ENCODE data around the gene EIF4G3. TPM values are rescaled to one million over a fixed set of nuclear protein-coding genes. Genes with fewer than 3 reads are reported as not detected.

The EIF4G3 gene
- total RNA-seq, 1 experiment from 2014 or later = 39.9 TPM

DNA sequence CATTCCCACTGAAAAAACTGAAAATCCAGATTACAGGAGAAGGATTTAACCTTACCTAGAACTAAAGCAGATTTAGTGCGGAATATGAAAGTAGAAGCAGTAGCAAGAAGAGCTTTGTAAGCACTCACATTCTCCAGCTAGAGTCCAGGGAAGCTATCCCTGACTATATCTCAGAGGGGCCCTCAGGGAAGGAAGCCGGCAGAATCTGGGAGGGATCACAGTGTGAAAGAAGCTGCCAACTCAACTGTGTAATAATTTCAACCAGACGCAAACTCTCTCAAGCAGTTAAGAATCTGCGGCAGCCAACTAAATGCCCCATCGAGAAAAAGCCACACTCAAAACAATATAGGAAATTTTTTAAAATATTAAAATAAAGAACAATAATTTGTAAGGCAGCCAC lies 163.8 kb downstream of the EIF4G3 start:
- Mint-ChIP-seq H3K27ac (ENCODE audit: unreplicated experiment) (no peak overlapping the region), H3K4me3 (ENCODE audit: low read depth, unreplicated experiment) (no peak overlapping the region), H3K27me3 (ENCODE audit: unreplicated experiment) (no peaks in the 10 kb centered on the region), H3K4me1 (ENCODE audit: low read depth, unreplicated experiment) (no peaks in the 10 kb centered on the region), H3K9me3 (ENCODE audit: low read depth, unreplicated experiment) (no peaks in the 10 kb centered on the region), H3K36me3 (ENCODE audit: insufficient read depth, unreplicated experiment) (peaks cover 5% of the 10 kb centered on the region)
- CTCF ChIA-PET = no interaction called here
- TF ChIP-seq, protein P1, sequence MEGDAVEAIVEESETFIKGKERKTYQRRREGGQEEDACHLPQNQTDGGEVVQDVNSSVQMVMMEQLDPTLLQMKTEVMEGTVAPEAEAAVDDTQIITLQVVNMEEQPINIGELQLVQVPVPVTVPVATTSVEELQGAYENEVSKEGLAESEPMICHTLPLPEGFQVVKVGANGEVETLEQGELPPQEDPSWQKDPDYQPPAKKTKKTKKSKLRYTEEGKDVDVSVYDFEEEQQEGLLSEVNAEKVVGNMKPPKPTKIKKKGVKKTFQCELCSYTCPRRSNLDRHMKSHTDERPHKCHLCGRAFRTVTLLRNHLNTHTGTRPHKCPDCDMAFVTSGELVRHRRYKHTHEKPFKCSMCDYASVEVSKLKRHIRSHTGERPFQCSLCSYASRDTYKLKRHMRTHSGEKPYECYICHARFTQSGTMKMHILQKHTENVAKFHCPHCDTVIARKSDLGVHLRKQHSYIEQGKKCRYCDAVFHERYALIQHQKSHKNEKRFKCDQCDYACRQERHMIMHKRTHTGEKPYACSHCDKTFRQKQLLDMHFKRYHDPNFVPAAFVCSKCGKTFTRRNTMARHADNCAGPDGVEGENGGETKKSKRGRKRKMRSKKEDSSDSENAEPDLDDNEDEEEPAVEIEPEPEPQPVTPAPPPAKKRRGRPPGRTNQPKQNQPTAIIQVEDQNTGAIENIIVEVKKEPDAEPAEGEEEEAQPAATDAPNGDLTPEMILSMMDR (IDR thresholded peaks at IDR 0.05; ENCODE audit: unreplicated experiment) = no peak
- intact Hi-C loops (cut with micrococcal nuclease; ENCODE audit: unreplicated experiment) = no loop called here
- no peak for DNase-seq
- no TSS peak for BruUV-seq (replicated peaks)

DNA sequence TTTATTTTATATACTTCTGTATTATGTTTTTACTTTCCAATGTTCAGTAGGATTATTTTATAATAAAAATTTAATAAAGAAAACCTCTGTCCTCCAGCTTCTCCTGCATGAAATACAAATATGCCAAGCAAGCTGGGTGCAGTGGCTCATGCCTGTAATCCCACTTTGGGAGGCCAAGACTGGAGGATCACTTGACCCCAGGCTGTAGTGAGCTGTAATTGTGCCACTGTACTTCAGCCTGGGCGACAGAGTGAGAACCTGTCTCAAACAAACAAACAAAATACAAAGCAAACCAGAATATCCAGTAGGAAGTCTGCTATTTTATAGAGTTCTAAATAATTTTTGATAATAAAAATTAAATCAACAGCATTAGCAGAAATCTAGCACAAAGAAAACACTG lies 168.8 kb downstream of the EIF4G3 start:
- no peaks in the 10 kb centered on the region for H3K4me1 Mint-ChIP-seq (ENCODE audit: low read depth, unreplicated experiment)
- H3K9me3 Mint-ChIP-seq (ENCODE audit: low read depth, unreplicated experiment) = no peaks in the 10 kb centered on the region
- intact Hi-C loops (cut with micrococcal nuclease; ENCODE audit: unreplicated experiment) = no loop called here
- no TSS peak for BruUV-seq (replicated peaks)
- CTCF ChIA-PET = interaction anchor here (1.1 kb wide), 1 partner anchor 13 kb away, joined by 3 read pairs; no protein-coding TSS in a partner anchor
- TF ChIP-seq, protein P1 (IDR thresholded peaks at IDR 0.05; ENCODE audit: unreplicated experiment) = no peak
- H3K4me3 Mint-ChIP-seq (ENCODE audit: low read depth, unreplicated experiment) = no peak overlapping the region
- no peak for DNase-seq
- no peaks in the 10 kb centered on the region for H3K27me3 Mint-ChIP-seq (ENCODE audit: unreplicated experiment)
- no peak overlapping the region for H3K27ac Mint-ChIP-seq (ENCODE audit: unreplicated experiment)
- no peaks in the 10 kb centered on the region for H3K36me3 Mint-ChIP-seq (ENCODE audit: insufficient read depth, unreplicated experiment)

DNA sequence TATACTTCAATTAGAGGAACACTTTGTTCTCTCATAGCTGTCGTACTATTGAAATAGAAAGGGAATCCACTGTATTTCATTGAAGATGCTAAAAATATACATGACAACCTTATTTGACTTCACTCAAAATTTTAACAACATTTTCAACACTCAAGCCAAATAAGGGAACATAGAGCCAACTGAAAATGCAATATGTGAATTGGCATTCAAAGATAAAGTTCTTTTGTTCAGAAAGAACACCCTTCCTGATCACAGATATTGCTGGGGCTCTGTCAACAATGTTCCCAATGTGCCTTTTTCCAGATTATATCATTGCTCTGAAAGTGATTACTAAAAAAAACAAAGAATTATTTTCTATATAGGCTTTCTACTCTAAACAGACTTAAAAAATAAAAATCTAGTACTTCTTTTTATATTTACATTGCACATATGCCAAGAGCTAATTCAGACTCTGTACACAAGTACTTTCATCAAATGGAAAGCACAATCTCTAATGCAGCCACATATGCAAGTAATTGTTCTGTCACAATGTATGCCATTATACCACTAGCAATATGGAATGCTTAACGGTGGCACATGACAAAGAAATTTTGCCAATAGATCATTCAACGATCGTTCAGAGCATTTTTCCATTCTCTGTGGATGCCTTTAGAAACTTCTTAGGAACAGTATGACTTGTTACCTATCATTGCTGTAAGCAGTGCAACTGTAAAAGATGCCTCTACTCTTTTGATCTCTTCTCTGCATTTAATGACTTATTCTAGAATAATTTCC lies 171.0 kb downstream of the EIF4G3 start:
- Mint-ChIP-seq H3K36me3 (ENCODE audit: insufficient read depth, unreplicated experiment) (no peaks in the 10 kb centered on the region), H3K9me3 (ENCODE audit: low read depth, unreplicated experiment) (no peaks in the 10 kb centered on the region), H3K27ac (ENCODE audit: unreplicated experiment) (no peak overlapping the region), H3K4me1 (ENCODE audit: low read depth, unreplicated experiment) (no peaks in the 10 kb centered on the region), H3K4me3 (ENCODE audit: low read depth, unreplicated experiment) (no peak overlapping the region), H3K27me3 (ENCODE audit: unreplicated experiment) (no peaks in the 10 kb centered on the region)
- intact Hi-C loops (cut with micrococcal nuclease; ENCODE audit: unreplicated experiment) = no loop called here
- CTCF ChIA-PET = no interaction called here
- TF ChIP-seq, protein P1 (IDR thresholded peaks at IDR 0.05; ENCODE audit: unreplicated experiment) = no peak
- BruUV-seq (replicated peaks) = no TSS peak
- no peak for DNase-seq

DNA sequence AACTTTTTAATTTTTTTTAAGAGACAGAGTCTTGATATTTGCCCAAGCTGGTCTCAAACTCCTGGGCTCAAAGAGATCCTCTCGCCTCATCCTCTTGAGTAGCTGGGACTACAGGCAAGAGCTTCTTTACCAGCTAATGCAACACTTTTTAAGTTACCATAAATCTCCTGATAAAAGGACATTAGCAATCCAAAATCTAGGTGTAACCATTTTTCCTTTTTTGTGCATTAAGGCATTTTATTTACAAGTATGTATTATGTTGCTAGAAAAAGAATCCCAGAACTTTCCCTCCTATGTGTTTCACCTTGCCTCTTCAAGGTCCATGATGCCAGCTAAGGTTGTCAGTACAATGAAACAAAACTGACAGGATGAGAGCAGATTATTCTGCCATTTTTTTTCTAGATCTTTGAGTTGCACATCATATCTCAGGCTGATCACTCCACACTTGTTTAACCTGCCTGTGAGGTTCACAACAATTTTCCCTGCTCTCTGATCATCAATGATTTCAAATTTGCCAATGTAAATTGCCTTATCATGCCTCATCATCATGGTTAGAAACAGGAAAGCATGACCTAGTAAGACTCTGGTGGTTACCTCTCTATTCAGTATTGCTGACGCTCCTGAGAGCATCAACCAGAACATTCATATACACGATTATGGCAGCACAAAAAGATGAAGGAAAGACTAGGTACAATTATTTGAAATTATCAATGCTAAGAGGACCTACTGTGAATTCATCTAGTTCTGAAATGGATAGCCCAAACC lies 173.2 kb downstream of the EIF4G3 start:
- BruUV-seq (replicated peaks) = no TSS peak

More for the DNA sequence above, 173.2 kb downstream of the EIF4G3 start:
- Mint-ChIP-seq H3K9me3 (ENCODE audit: low read depth, unreplicated experiment) (no peaks in the 10 kb centered on the region), H3K36me3 (ENCODE audit: insufficient read depth, unreplicated experiment) (no peaks in the 10 kb centered on the region), H3K27ac (ENCODE audit: unreplicated experiment) (no peak overlapping the region), H3K27me3 (ENCODE audit: unreplicated experiment) (no peaks in the 10 kb centered on the region), H3K4me1 (ENCODE audit: low read depth, unreplicated experiment) (no peaks in the 10 kb centered on the region), H3K4me3 (ENCODE audit: low read depth, unreplicated experiment) (no peak overlapping the region)
- CTCF ChIA-PET = no interaction called here
- intact Hi-C loops (cut with micrococcal nuclease; ENCODE audit: unreplicated experiment) = no loop called here
- TF ChIP-seq, protein P1 (IDR thresholded peaks at IDR 0.05; ENCODE audit: unreplicated experiment) = no peak
- no peak for DNase-seq
